Ovary (tissue), 3 donors: Measurements from ENCODE around the gene HMGN2.
"Not testable (repeated sequence)": the region's sequence is repeated elsewhere in the genome, so short reads cannot be mapped to it uniquely, and the experiment has no call there.

ENCODE experiments used
- EP300 ChIP-seq: sonication (generic); formaldehyde crosslinking; IDR thresholded peaks from one replicate; pipeline ENCODE4 v1.6.1; 2017; ENCODE audit warnings: antibody characterized with exemption
- POLR2A ChIP-seq: fragments of 450-650 bp; IDR thresholded peaks from one replicate; pipeline ENCODE4 v1.6.1; 2017; ENCODE audit warnings: antibody characterized with exemption, mild to moderate bottlenecking, moderate library complexity
- TF ChIP-seq, protein P1 (sequence below), 3 donors: fragments of 450-650 bp in 2 of 3; fragments of 200-600 bp in 1 of 3; IDR thresholded peaks; one replicate each; pipeline versions ENCODE4 v1.5.1 to v1.8.0; 2016 to 2022; ENCODE audit warnings: antibody characterized with exemption in 3 of 3, mild to moderate bottlenecking in 1 of 3
- donor health status: DM: no; HTN: no; CAD: no.

DNA sequence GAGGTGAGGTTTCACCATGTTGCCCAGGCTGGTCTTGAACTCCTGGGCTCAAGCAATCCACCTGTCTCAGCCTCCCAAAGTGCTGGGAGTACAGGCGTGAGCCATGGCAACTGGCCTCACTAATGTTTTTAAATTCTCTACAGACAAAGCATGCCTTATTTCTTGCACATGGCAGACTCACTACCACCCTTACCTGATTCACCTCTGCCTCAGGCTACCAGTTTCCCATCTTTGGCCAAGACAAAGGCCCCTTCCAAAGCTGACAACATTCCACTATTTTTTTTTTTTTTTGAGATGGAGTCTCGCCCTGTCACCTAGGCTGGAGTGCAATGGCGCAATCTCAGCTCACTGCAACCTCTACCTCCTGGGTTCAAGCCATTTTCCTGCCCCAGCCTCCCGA, 43.6 kb downstream of the HMGN2 start:
- TF ChIP-seq, protein P1, sequence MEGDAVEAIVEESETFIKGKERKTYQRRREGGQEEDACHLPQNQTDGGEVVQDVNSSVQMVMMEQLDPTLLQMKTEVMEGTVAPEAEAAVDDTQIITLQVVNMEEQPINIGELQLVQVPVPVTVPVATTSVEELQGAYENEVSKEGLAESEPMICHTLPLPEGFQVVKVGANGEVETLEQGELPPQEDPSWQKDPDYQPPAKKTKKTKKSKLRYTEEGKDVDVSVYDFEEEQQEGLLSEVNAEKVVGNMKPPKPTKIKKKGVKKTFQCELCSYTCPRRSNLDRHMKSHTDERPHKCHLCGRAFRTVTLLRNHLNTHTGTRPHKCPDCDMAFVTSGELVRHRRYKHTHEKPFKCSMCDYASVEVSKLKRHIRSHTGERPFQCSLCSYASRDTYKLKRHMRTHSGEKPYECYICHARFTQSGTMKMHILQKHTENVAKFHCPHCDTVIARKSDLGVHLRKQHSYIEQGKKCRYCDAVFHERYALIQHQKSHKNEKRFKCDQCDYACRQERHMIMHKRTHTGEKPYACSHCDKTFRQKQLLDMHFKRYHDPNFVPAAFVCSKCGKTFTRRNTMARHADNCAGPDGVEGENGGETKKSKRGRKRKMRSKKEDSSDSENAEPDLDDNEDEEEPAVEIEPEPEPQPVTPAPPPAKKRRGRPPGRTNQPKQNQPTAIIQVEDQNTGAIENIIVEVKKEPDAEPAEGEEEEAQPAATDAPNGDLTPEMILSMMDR (IDR thresholded peaks at IDR 0.05): not testable (repeated sequence)
- TF ChIP-seq EP300, POLR2A: not testable (repeated sequence)
